WTC11 (cell line): ENCODE data around the gene EEF2K. TPM values are rescaled to one million over a fixed set of nuclear protein-coding genes. Genes with fewer than 3 reads are reported as not detected.

Experiments
- ATAC-seq: fragments of 200-7000 bp; cut with Tn5 transposase; 2 replicates; pipeline ENCODE4 v1.10.0; 2021; ENCODE audit warnings: mild to moderate bottlenecking, moderate library complexity
- CTCF ChIA-PET: fragments of 300-600 bp; sonication (Branson Sonifier 250); formaldehyde crosslinking; loops from one replicate; lab custom pipeline; 2021; ENCODE audit warnings: antibody characterized with exemption; lab: Charles Lee
- POLR2A ChIA-PET: fragments of 350-600 bp; sonication (Branson Sonifier 250); formaldehyde crosslinking; loops from one replicate; lab custom pipeline; 2021; ENCODE audit warnings: antibody characterized with exemption; lab: Charles Lee
- DNase-seq: peaks from one replicate; pipeline ENCODE4 v3.0.0; 2021; ENCODE audit warnings: low spot score
- H3K27ac Mint-ChIP-seq: 2 replicates; pipeline ENCODE4 v1.8.0; 2021; ENCODE audit warnings: mixed read lengths
- H3K27me3 Mint-ChIP-seq: 2 replicates; pipeline ENCODE4 v1.8.0; 2021; ENCODE audit warnings: low read depth, mild to moderate bottlenecking, moderate library complexity, mixed read lengths
- H3K36me3 Mint-ChIP-seq: 2 replicates; pipeline ENCODE4 v1.8.0; 2021; ENCODE audit warnings: mixed read lengths
- H3K4me1 Mint-ChIP-seq: 2 replicates; pipeline ENCODE4 v1.8.0; 2022; ENCODE audit warnings: mixed read lengths
- H3K4me3 Mint-ChIP-seq: 2 replicates; pipeline ENCODE4 v1.8.0; 2021; ENCODE audit warnings: mild to moderate bottlenecking, moderate library complexity, mixed read lengths
- H3K9me3 Mint-ChIP-seq: 2 replicates; pipeline ENCODE4 v1.8.0; 2021; ENCODE audit warnings: mixed read lengths
- AR ChIP-seq: fragments of 250-450 bp; sonication (Bioruptor Pico); IDR thresholded peaks from 2 replicates; pipeline ENCODE4 v1.9.0; 2021; ENCODE audit warnings: mild to moderate bottlenecking
- ATF1 ChIP-seq: sonication (generic); formaldehyde crosslinking; IDR thresholded peaks from 2 replicates; pipeline ENCODE4 v1.8.1; 2023; ENCODE audit warnings: mild to moderate bottlenecking, moderate library complexity, missing genetic modification reagents
- CTCF ChIP-seq: fragments of 200-600 bp; IDR thresholded peaks from 2 replicates; pipeline ENCODE4 v1.8.0; 2022; ENCODE audit warnings: antibody characterized with exemption
- E2F4 ChIP-seq: sonication (generic); formaldehyde crosslinking; IDR thresholded peaks from 2 replicates; pipeline ENCODE4 v1.8.1; 2022; ENCODE audit warnings: low read depth, mild to moderate bottlenecking, moderate library complexity, missing genetic modification reagents, borderline replicate concordance
- ETV6 ChIP-seq: sonication (generic); formaldehyde crosslinking; IDR thresholded peaks from 2 replicates; pipeline ENCODE4 v1.8.1; 2022; ENCODE audit warnings: mild to moderate bottlenecking, missing genetic modification reagents
- GRHL2 ChIP-seq: fragments of 250-450 bp; sonication (Bioruptor Pico); IDR thresholded peaks from 2 replicates; pipeline ENCODE4 v1.8.0; 2022; ENCODE audit warnings: mild to moderate bottlenecking, moderate library complexity; ENCODE audit not compliant: insufficient replicate concordance, severe bottlenecking
- IRF2 ChIP-seq: sonication (generic); formaldehyde crosslinking; IDR thresholded peaks from 2 replicates; pipeline ENCODE4 v1.8.0; 2022; ENCODE audit warnings: low read depth, missing genetic modification reagents, borderline replicate concordance
- JAZF1 ChIP-seq: fragments of 250-450 bp; sonication (Bioruptor Pico); IDR thresholded peaks from 2 replicates; pipeline ENCODE4 v1.9.0; 2021; ENCODE audit warnings: moderate library complexity, mild to moderate bottlenecking, inconsistent platforms
- MXD4 ChIP-seq: fragments of 250-450 bp; sonication (Bioruptor Pico); IDR thresholded peaks from 2 replicates; pipeline ENCODE4 v1.8.0; 2021; ENCODE audit warnings: mild to moderate bottlenecking, moderate library complexity, borderline replicate concordance
- PREB ChIP-seq: sonication (generic); formaldehyde crosslinking; IDR thresholded peaks from 2 replicates; pipeline ENCODE4 v1.8.1; 2022; ENCODE audit warnings: mild to moderate bottlenecking, missing genetic modification reagents, moderate library complexity, borderline replicate concordance
- PRRX2 ChIP-seq: fragments of 250-450 bp; sonication (Bioruptor Pico); IDR thresholded peaks from 2 replicates; pipeline ENCODE4 v1.8.0; 2021; ENCODE audit warnings: mild to moderate bottlenecking
- RELA ChIP-seq: sonication (generic); formaldehyde crosslinking; IDR thresholded peaks from 2 replicates; pipeline ENCODE4 v1.8.1; 2022; ENCODE audit warnings: missing genetic modification reagents, mild to moderate bottlenecking, borderline replicate concordance
- SP1 ChIP-seq: sonication (generic); formaldehyde crosslinking; conservative IDR thresholded peaks from 2 replicates; pipeline ENCODE4 v1.8.1; 2022; ENCODE audit warnings: missing genetic modification reagents
- ZNF138 ChIP-seq: sonication (generic); formaldehyde crosslinking; conservative IDR thresholded peaks from 2 replicates; pipeline ENCODE4 v1.8.1; 2022; ENCODE audit warnings: mild to moderate bottlenecking, moderate library complexity, missing genetic modification reagents
- ZNF232 ChIP-seq: sonication (generic); formaldehyde crosslinking; IDR thresholded peaks from 2 replicates; pipeline ENCODE4 v1.8.0; 2022; ENCODE audit warnings: mild to moderate bottlenecking, missing genetic modification reagents
- ZNF281 ChIP-seq: sonication (generic); formaldehyde crosslinking; IDR thresholded peaks from 2 replicates; pipeline ENCODE4 v1.8.0; 2023; ENCODE audit warnings: mild to moderate bottlenecking, missing genetic modification reagents
- ZNF396 ChIP-seq: fragments of 250-450 bp; sonication (Bioruptor Pico); IDR thresholded peaks from 2 replicates; pipeline ENCODE4 v1.8.0; 2021; ENCODE audit warnings: mild to moderate bottlenecking, moderate library complexity, borderline replicate concordance
- ZNF423 ChIP-seq: fragments of 250-450 bp; sonication (Bioruptor Pico); IDR thresholded peaks from 2 replicates; pipeline ENCODE4 v2.1.2; 2022; ENCODE audit warnings: mild to moderate bottlenecking, moderate library complexity
- total RNA-seq: library from RNA; stranded (reverse); gene quantifications from 3 replicates; pipeline ENCODE4 v1.2.3, GENCODE V29; 2021
- TF ChIP-seq, protein P1 (sequence below): sonication (generic); formaldehyde crosslinking; IDR thresholded peaks from 2 replicates; pipeline ENCODE4 v1.8.1; 2023; ENCODE audit warnings: mild to moderate bottlenecking, missing genetic modification reagents, moderate library complexity
- TF ChIP-seq, protein P2 (sequence below): sonication (generic); formaldehyde crosslinking; IDR thresholded peaks from 2 replicates; pipeline ENCODE4 v1.8.1; 2023; ENCODE audit warnings: mild to moderate bottlenecking, moderate library complexity, missing genetic modification reagents
- TF ChIP-seq, protein P3 (sequence below): sonication (generic); formaldehyde crosslinking; IDR thresholded peaks from 2 replicates; pipeline ENCODE4 v1.8.1; 2022; ENCODE audit warnings: low read depth, missing genetic modification reagents, borderline replicate concordance

The EEF2K gene
- total RNA-seq, 1 experiment from 2014 or later: 26.7 TPM

DNA sequence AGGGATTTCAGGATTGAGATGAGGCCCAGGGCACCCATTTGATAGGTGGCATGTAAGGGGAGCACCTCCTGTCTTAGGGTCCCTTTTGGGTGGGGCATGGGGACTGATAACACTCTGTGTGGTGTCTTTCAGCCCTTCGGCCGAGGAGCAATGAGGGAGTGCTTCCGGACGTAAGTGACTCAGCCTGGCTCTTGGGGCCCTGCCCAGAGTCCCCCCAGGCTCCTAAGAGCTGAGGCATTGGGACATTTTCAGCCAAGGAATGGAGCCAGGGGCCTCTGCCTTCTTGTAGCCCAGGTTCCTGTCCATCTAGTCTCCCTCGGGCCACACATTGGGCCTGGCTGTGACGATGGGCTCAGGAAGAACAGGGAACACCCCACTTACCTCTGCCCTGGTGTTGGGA is 44.4 kb downstream of the EEF2K start:
- CTCF ChIA-PET: no interaction called here
- no peak overlapping the region for H3K27ac Mint-ChIP-seq
- H3K27me3 Mint-ChIP-seq: no peaks in the 10 kb centered on the region
- POLR2A ChIA-PET: no interaction called here
- H3K4me3 Mint-ChIP-seq: no peak overlapping the region
- no peaks in the 10 kb centered on the region for H3K4me1 Mint-ChIP-seq
- peaks cover 56% of the 10 kb centered on the region for H3K36me3 Mint-ChIP-seq
- TF ChIP-seq PREB (CRISPR knock-in tag): no peak
- no peak for TF ChIP-seq RELA
- TF ChIP-seq GRHL2 (CRISPR knock-in tag): no peak
- TF ChIP-seq, protein P1, sequence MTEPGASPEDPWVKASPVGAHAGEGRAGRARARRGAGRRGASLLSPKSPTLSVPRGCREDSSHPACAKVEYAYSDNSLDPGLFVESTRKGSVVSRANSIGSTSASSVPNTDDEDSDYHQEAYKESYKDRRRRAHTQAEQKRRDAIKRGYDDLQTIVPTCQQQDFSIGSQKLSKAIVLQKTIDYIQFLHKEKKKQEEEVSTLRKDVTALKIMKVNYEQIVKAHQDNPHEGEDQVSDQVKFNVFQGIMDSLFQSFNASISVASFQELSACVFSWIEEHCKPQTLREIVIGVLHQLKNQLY (CRISPR knock-in tag): no peak
- TF ChIP-seq ZNF396 (CRISPR knock-in tag): no peak
- TF ChIP-seq ETV6 (CRISPR knock-in tag): no peak
- no peak for TF ChIP-seq ZNF138 (CRISPR knock-in tag)
- no peak for TF ChIP-seq ZNF423 (CRISPR knock-in tag)
- no peak for TF ChIP-seq IRF2 (CRISPR knock-in tag)
- TF ChIP-seq MXD4 (CRISPR knock-in tag): no peak
- TF ChIP-seq, protein P2, sequence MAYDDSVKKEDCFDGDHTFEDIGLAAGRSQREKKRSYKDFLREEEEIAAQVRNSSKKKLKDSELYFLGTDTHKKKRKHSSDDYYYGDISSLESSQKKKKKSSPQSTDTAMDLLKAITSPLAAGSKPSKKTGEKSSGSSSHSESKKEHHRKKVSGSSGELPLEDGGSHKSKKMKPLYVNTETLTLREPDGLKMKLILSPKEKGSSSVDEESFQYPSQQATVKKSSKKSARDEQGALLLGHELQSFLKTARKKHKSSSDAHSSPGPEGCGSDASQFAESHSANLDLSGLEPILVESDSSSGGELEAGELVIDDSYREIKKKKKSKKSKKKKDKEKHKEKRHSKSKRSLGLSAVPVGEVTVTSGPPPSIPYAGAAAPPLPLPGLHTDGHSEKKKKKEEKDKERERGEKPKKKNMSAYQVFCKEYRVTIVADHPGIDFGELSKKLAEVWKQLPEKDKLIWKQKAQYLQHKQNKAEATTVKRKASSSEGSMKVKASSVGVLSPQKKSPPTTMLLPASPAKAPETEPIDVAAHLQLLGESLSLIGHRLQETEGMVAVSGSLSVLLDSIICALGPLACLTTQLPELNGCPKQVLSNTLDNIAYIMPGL (CRISPR knock-in tag): no peak
- TF ChIP-seq, all 79 proteins: peak for 0
- DNase-seq: no peak
- peaks cover 5% of the 10 kb centered on the region for H3K9me3 Mint-ChIP-seq
- no peak for ATAC-seq

- Mint-ChIP-seq H3K4me1 (no peaks in the 10 kb centered on the region), H3K27me3 (no peaks in the 10 kb centered on the region), H3K4me3 (no peak overlapping the region), H3K27ac (peak overlapping the region; percentile 2; the same call in 1 of the 2 replicates), H3K9me3 (peaks cover 5% of the 10 kb centered on the region), H3K36me3 (peaks cover 62% of the 10 kb centered on the region)
- DNase-seq (no peak), ATAC-seq (peak; percentile 82)
- CTCF ChIA-PET: interaction anchor here (0.6 to 1.6 kb wide), 2 partner anchors 27 to 48 kb away, joined by 3 to 4 read pairs; no protein-coding TSS in a partner anchor
- POLR2A ChIA-PET: interaction anchor here (1.4 kb wide), 1 partner anchor 16 kb away, joined by 3 read pairs; no protein-coding TSS in a partner anchor
- no peak for TF ChIP-seq CTCF
- TF ChIP-seq JAZF1 (CRISPR knock-in tag): no peak
- no peak for TF ChIP-seq SP1 (CRISPR knock-in tag)
- no peak for TF ChIP-seq ATF1 (CRISPR knock-in tag)
- TF ChIP-seq PRRX2 (CRISPR knock-in tag): no peak
- no peak for TF ChIP-seq ZNF281 (CRISPR knock-in tag)
- no peak for TF ChIP-seq E2F4
- TF ChIP-seq AR (CRISPR knock-in tag): no peak
- TF ChIP-seq ZNF232 (CRISPR knock-in tag): no peak
- TF ChIP-seq, protein P3, sequence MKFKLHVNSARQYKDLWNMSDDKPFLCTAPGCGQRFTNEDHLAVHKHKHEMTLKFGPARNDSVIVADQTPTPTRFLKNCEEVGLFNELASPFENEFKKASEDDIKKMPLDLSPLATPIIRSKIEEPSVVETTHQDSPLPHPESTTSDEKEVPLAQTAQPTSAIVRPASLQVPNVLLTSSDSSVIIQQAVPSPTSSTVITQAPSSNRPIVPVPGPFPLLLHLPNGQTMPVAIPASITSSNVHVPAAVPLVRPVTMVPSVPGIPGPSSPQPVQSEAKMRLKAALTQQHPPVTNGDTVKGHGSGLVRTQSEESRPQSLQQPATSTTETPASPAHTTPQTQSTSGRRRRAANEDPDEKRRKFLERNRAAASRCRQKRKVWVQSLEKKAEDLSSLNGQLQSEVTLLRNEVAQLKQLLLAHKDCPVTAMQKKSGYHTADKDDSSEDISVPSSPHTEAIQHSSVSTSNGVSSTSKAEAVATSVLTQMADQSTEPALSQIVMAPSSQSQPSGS (CRISPR knock-in tag): no peak
- TF ChIP-seq ZNF423 (CRISPR knock-in tag): no peak
Measured at GRCh38 chr16:22252317-22252716, 46.2 kb downstream of the EEF2K start.
